BLaER1 treated with 17β-estradiol and CSF1 and Interleukin-3, amounts not matched to agents 10 nM and 100 nM (cell line): Measurements from ENCODE around the gene RPS6KC1.

Experiments
- H3K27ac ChIP-seq, 11 experiments: shearing (Covaris generic); formaldehyde crosslinking; 2 replicates each; pipeline ENCODE4 v1.8.1; 2022
- H3K27me3 ChIP-seq, 11 experiments: shearing (Covaris generic); formaldehyde crosslinking; 2 replicates each; pipeline ENCODE4 v1.8.1; 2022
- H3K36me3 ChIP-seq, 11 experiments: shearing (Covaris generic); formaldehyde crosslinking; 2 replicates each; pipeline ENCODE4 v1.8.1; 2022
- H3K4me1 ChIP-seq, 10 experiments: shearing (Covaris generic); formaldehyde crosslinking; 2 replicates each; pipeline ENCODE4 v1.8.1; 2022
- H3K4me2 ChIP-seq, 11 experiments: shearing (Covaris generic); formaldehyde crosslinking; 2 replicates each; pipeline ENCODE4 v1.8.1; 2022
- H3K4me3 ChIP-seq, 10 experiments: shearing (Covaris generic); formaldehyde crosslinking; 2 replicates each; pipeline ENCODE4 v1.8.1; 2022
- H3K9ac ChIP-seq, 11 experiments: shearing (Covaris generic); formaldehyde crosslinking; 2 replicates each; pipeline ENCODE4 v1.8.1; 2022
- H3K9me3 ChIP-seq, 11 experiments: shearing (Covaris generic); formaldehyde crosslinking; replicated peaks in 1 of 11; 2 replicates each; pipeline ENCODE4 v1.8.1; 2022
- H4K20me1 ChIP-seq, 11 experiments: shearing (Covaris generic); formaldehyde crosslinking; 2 replicates each; pipeline ENCODE4 v1.8.1; 2022
- Cebpa-rat ChIP-seq, 11 experiments: shearing (Covaris generic); IDR thresholded peaks; 2 replicates each; pipeline ENCODE4 v1.8.1; 2022

Gene RPS6KC1

GRCh38 chr1:213277036-213277435 lies 226.0 kb downstream of the RPS6KC1 start:
- H3K9me3 ChIP-seq: 0 out of 22 replicates have a peak, but pooled peaks cover 0 to 3% (median 0%) of the 10 kb centered on the region in 11 experiments
- peak overlapping the region in 2 of 11 experiments; percentile 14 to 29; a peak in 3 of 22 replicates for H3K4me2 ChIP-seq
- H3K36me3 ChIP-seq: peaks cover 0 to 45% (median 0%) of the 10 kb centered on the region in 11 experiments; a peak in 8 of 22 replicates
- H3K27ac ChIP-seq: no peak overlapping the region
- no peaks in the 10 kb centered on the region for H3K27me3 ChIP-seq
- peaks cover 0 to 13% (median 0%) of the 10 kb centered on the region in 10 experiments; a peak in 4 of 20 replicates for H3K4me1 ChIP-seq
- no peak overlapping the region for H3K4me3 ChIP-seq
- no peak overlapping the region for H3K9ac ChIP-seq
- TF ChIP-seq Cebpa-rat (IDR thresholded peaks at IDR 0.05): no peak
- H4K20me1 ChIP-seq: no peaks in the 10 kb centered on the region

- Histone ChIP-seq H3K27ac (no peak overlapping the region), H3K4me3 (no peak overlapping the region), H3K4me2 (no peak overlapping the region), H3K36me3 (peaks cover 0 to 30% (median 0%) of the 10 kb centered on the region in 11 experiments; a peak in 5 of 22 replicates), H3K27me3 (no peaks in the 10 kb centered on the region), H3K9ac (no peak overlapping the region), H3K4me1 (peaks cover 0 to 23% (median 0%) of the 10 kb centered on the region in 10 experiments; a peak in 4 of 20 replicates), H4K20me1 (no peaks in the 10 kb centered on the region), H3K9me3 (peaks cover 4 to 17% (median 9%) of the 10 kb centered on the region in 11 experiments; a peak in 14 of 22 replicates)
- no peak for TF ChIP-seq Cebpa-rat (IDR thresholded peaks at IDR 0.05)
These were observed 228.4 kb downstream of the RPS6KC1 start for GRCh38 chr1:213279410-213279809.

DNA sequence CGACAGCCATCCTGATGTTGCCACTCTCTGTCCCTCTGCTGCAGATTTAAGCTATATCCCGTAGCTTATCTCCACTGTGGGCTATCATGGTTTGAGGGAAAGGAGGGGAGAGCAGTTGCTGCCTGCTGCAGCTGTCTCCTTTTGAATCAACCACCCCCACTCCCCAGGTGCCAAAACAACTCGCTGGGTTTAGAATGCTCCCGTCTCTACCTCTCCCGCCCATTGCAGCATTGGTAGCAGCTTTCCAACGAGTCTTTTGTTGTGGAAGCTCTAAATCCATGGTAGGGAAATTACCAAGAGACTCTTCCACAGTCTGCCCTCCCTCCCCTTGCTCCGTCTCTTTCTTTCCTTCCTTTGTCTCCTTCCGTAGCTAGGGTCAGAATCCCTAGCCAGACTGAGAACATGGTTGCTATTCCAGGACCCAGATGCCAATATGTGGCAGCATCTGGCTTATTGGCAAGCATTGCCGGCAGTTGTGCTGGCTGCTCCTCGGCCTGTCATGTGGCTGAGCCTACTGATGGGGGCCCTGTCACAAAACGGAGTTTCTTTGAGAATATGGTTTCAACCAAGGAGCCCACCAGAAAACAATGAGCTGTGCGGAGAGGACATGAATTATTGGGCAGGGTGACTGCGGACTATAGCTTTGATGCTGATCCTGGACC lies 230.7 kb downstream of the RPS6KC1 start:
- H3K27ac ChIP-seq: no peak overlapping the region
- H3K4me2 ChIP-seq: no peak overlapping the region
- peaks cover 7 to 25% (median 14%) of the 10 kb centered on the region in 11 experiments; a peak in 16 of 22 replicates for H3K9me3 ChIP-seq
- H3K36me3 ChIP-seq: peaks cover 0 to 14% (median 0%) of the 10 kb centered on the region in 11 experiments; a peak in 4 of 22 replicates
- H3K4me1 ChIP-seq: peaks cover 0 to 34% (median 0%) of the 10 kb centered on the region in 10 experiments; a peak in 4 of 20 replicates
- no peaks in the 10 kb centered on the region for H3K27me3 ChIP-seq
- no peak for TF ChIP-seq Cebpa-rat (IDR thresholded peaks at IDR 0.05)
- H3K9ac ChIP-seq: no peak overlapping the region
- H4K20me1 ChIP-seq: no peaks in the 10 kb centered on the region
- H3K4me3 ChIP-seq: no peak overlapping the region

GRCh38 chr1:213284626-213285025 lies 233.6 kb downstream of the RPS6KC1 start:
- Histone ChIP-seq H3K27me3 (no peaks in the 10 kb centered on the region), H3K36me3 (peaks cover 0 to 14% (median 0%) of the 10 kb centered on the region in 11 experiments; a peak in 4 of 22 replicates), H4K20me1 (no peaks in the 10 kb centered on the region), H3K9ac (no peak overlapping the region), H3K4me3 (no peak overlapping the region), H3K4me2 (peak overlapping the region in 2 of 11 experiments; percentile 25 to 57; a peak in 4 of 22 replicates), H3K9me3 (peaks cover 7 to 25% (median 14%) of the 10 kb centered on the region in 11 experiments; a peak in 16 of 22 replicates), H3K4me1 (peaks cover 0 to 26% (median 0%) of the 10 kb centered on the region in 10 experiments; a peak in 3 of 20 replicates), H3K27ac (peak overlapping the region in 1 of 11 experiments; percentile 67; a peak in 3 of 22 replicates)
- TF ChIP-seq Cebpa-rat (IDR thresholded peaks at IDR 0.05): no peak

- H3K4me3 ChIP-seq: no peak overlapping the region
- no peaks in the 10 kb centered on the region for H3K27me3 ChIP-seq
- TF ChIP-seq Cebpa-rat (IDR thresholded peaks at IDR 0.05): no peak
- no peak overlapping the region for H3K9ac ChIP-seq
- H3K4me2 ChIP-seq: no peak overlapping the region
- H3K36me3 ChIP-seq: peaks cover 0 to 14% (median 0%) of the 10 kb centered on the region in 11 experiments; a peak in 4 of 22 replicates
- no peak overlapping the region for H3K27ac ChIP-seq
- H3K4me1 ChIP-seq: peaks cover 0 to 29% (median 0%) of the 10 kb centered on the region in 10 experiments; a peak in 3 of 20 replicates
- peaks cover 7 to 25% (median 14%) of the 10 kb centered on the region in 11 experiments; a peak in 16 of 22 replicates for H3K9me3 ChIP-seq
- H4K20me1 ChIP-seq: no peaks in the 10 kb centered on the region
These were observed 235.2 kb downstream of the RPS6KC1 start for GRCh38 chr1:213286235-213286634.

DNA sequence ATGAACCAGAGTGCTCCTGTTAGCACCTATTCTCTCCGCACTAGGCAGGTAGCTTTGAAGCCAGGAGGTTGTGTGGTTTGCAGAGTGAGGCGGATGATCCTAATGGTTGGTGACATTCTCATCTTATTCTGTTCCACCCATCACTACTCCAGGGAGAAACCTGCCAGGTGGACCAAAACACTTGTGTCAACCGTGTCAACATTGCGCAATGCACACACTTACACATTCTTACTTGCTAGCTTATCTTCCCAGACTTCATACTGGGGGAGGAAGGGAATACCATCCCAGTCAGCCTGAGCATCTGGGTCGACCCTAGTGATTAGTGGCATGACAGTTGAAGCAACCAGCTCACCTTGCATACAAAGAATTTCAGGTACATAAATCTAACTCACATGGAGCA lies 236.9 kb downstream of the RPS6KC1 start:
- no peak overlapping the region for H3K27ac ChIP-seq
- peaks cover 6 to 21% (median 14%) of the 10 kb centered on the region in 11 experiments; a peak in 16 of 22 replicates for H3K9me3 ChIP-seq
- H3K4me2 ChIP-seq: no peak overlapping the region
- peak; percentile 67 to 96 (median 82); a peak in 20 of 22 replicates for TF ChIP-seq Cebpa-rat (IDR thresholded peaks at IDR 0.05)
- H3K4me1 ChIP-seq: peaks cover 0 to 39% (median 0%) of the 10 kb centered on the region in 10 experiments; a peak in 3 of 20 replicates
- no peaks in the 10 kb centered on the region for H4K20me1 ChIP-seq
- H3K9ac ChIP-seq: no peak overlapping the region
- H3K4me3 ChIP-seq: no peak overlapping the region
- H3K27me3 ChIP-seq: no peaks in the 10 kb centered on the region
- no peaks in the 10 kb centered on the region; a peak in 1 of 22 replicates for H3K36me3 ChIP-seq

DNA sequence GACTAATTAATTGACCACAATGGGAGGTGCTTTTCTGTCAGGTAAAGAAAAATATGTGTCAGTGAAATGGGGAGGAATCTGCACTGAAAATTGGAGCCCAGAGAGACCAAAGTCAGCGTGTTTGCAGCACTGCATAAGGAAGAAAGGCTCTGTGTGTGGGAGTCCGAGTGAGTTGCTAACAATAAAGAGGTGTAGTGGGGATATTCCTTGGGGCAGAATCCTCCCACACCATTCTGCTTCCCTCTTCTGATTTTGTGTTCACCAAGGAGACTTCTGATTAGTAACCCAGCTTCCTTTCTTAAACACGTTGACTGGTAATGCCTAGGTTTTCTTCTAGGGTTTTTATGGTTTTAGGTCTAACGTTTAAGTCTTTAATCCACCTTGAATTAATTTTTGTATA lies 240.5 kb downstream of the RPS6KC1 start:
- Histone ChIP-seq H3K36me3 (no peaks in the 10 kb centered on the region), H3K4me3 (no peak overlapping the region), H3K9me3 (peaks cover 4 to 14% (median 6%) of the 10 kb centered on the region in 11 experiments; a peak in 17 of 22 replicates), H3K4me1 (peaks cover 0 to 22% (median 0%) of the 10 kb centered on the region in 10 experiments; a peak in 2 of 20 replicates), H3K9ac (no peak overlapping the region), H3K27ac (no peak overlapping the region), H4K20me1 (no peaks in the 10 kb centered on the region), H3K27me3 (no peaks in the 10 kb centered on the region), H3K4me2 (peak overlapping the region in 1 of 11 experiments; percentile 27; a peak in 2 of 22 replicates)
- TF ChIP-seq Cebpa-rat (IDR thresholded peaks at IDR 0.05): no peak

GRCh38 chr1:213292614-213293013 lies 241.6 kb downstream of the RPS6KC1 start:
- Histone ChIP-seq H3K4me2 (no peak overlapping the region), H3K4me3 (no peak overlapping the region), H4K20me1 (no peaks in the 10 kb centered on the region), H3K27ac (no peak overlapping the region), H3K4me1 (peaks cover 0 to 22% (median 0%) of the 10 kb centered on the region in 10 experiments; a peak in 2 of 20 replicates), H3K27me3 (no peaks in the 10 kb centered on the region), H3K9ac (no peak overlapping the region), H3K9me3 (peaks cover 12 to 25% (median 17%) of the 10 kb centered on the region in 11 experiments), H3K36me3 (peaks cover 0 to 6% (median 0%) of the 10 kb centered on the region in 11 experiments; a peak in 2 of 22 replicates)
- no peak for TF ChIP-seq Cebpa-rat (IDR thresholded peaks at IDR 0.05)

- no peak overlapping the region for H3K27ac ChIP-seq
- no peaks in the 10 kb centered on the region for H4K20me1 ChIP-seq
- H3K9me3 ChIP-seq: peaks cover 14 to 40% (median 26%) of the 10 kb centered on the region in 11 experiments
- no peak overlapping the region for H3K4me3 ChIP-seq
- H3K27me3 ChIP-seq: no peaks in the 10 kb centered on the region
- H3K4me1 ChIP-seq: peaks cover 0 to 22% (median 0%) of the 10 kb centered on the region in 10 experiments; a peak in 2 of 20 replicates
- no peak for TF ChIP-seq Cebpa-rat (IDR thresholded peaks at IDR 0.05)
- peaks cover 0 to 10% (median 0%) of the 10 kb centered on the region in 11 experiments; a peak in 2 of 22 replicates for H3K36me3 ChIP-seq
- no peak overlapping the region for H3K9ac ChIP-seq
- 0 out of 22 replicates have a peak overlapping the region, but pooled peaks of 1 of the 11 experiments have one; percentile 6 for H3K4me2 ChIP-seq
These were observed 244.8 kb downstream of the RPS6KC1 start for GRCh38 chr1:213295860-213296259.
